Measurements from ENCODE around the gene ZFAND3. TPM values are rescaled to one million over a fixed set of nuclear protein-coding genes. Genes with fewer than 3 reads are reported as not detected.
A peak's percentile ranks its signal among the peaks of the same experiment; 100 is the strongest.

Gene ZFAND3
- total RNA-seq, 4 donors from 2014 or later: 30.5 to 57.4 (median 53.3) TPM

DNA sequence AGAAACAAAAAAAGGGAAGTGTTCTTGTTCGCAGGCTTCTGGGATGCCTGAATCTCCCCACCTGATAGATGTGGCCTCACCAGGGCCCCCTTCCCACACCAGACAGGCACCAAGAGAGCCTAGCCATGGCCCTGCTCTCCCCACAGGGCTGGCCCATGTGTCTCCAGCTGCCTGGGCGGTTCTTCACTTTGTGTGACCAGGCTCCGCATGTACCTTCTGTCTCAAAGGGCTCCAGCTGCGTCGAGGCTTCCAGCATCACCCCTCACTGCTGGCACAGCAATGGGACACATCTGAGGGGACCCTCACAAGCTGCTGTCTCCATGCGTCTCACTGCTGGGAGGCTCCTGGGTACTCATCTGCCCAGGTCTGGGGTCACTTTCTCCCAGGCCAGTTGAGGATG is 362.9 kb downstream of the ZFAND3 start:
- Histone ChIP-seq H3K9me3 (no peaks in the 10 kb centered on the region), H3K27me3 (no peaks in the 10 kb centered on the region), H3K4me1 (no peaks in the 10 kb centered on the region), H3K36me3 (no peaks in the 10 kb centered on the region), H3K27ac (no peak overlapping the region), H3K4me3 (no peak overlapping the region)
- TF ChIP-seq, protein P1, sequence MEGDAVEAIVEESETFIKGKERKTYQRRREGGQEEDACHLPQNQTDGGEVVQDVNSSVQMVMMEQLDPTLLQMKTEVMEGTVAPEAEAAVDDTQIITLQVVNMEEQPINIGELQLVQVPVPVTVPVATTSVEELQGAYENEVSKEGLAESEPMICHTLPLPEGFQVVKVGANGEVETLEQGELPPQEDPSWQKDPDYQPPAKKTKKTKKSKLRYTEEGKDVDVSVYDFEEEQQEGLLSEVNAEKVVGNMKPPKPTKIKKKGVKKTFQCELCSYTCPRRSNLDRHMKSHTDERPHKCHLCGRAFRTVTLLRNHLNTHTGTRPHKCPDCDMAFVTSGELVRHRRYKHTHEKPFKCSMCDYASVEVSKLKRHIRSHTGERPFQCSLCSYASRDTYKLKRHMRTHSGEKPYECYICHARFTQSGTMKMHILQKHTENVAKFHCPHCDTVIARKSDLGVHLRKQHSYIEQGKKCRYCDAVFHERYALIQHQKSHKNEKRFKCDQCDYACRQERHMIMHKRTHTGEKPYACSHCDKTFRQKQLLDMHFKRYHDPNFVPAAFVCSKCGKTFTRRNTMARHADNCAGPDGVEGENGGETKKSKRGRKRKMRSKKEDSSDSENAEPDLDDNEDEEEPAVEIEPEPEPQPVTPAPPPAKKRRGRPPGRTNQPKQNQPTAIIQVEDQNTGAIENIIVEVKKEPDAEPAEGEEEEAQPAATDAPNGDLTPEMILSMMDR (IDR thresholded peaks at IDR 0.05): no peak
- TF ChIP-seq POLR2A (IDR thresholded peaks at IDR 0.05): no peak
- DNase-seq: peak in 2 of 3 donors; percentile 2 to 44

DNA sequence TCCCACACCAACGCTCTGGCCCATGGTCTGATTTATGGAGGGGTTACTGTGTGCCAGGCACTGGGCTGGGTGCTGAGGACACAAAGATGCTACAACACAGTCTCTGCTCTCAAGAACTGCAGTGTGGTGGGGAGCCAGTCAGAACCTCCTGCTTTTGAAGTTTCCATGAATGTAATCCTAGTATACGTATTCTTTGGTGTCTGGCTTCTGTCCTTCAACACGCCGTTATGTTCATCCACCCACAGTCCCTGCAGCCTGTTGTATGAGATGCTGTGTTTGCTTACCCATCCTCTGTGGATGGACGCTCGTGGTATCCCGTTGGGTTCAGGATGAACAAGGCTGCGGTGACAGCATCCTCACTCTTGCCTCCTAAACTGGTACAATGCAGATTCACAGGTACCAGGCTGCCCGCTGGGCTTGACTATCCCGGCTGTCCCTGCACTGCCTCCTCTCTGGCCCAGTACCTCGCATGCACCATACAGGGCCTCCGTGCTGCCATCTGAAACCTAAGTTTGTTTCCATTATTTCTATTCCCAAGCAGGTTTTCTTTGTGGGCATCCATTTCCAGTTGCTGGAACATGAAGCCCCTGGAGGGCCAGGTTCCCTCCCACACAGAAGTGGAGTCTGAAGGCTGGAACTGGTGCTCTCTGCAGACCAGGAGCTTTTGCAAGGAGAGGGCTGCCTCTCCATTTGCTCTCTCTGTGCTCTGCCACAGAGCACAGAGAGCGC is 364.5 kb downstream of the ZFAND3 start:
- H3K4me1 ChIP-seq: no peaks in the 10 kb centered on the region
- TF ChIP-seq, protein P1 (IDR thresholded peaks at IDR 0.05): no peak
- no peak for TF ChIP-seq POLR2A (IDR thresholded peaks at IDR 0.05)
- no peaks in the 10 kb centered on the region for H3K27me3 ChIP-seq
- DNase-seq: peak in 2 of 3 donors; percentile 6 to 28
- no peaks in the 10 kb centered on the region for H3K36me3 ChIP-seq
- H3K4me3 ChIP-seq: no peak overlapping the region
- no peaks in the 10 kb centered on the region for H3K9me3 ChIP-seq
- H3K27ac ChIP-seq: no peak overlapping the region

DNA sequence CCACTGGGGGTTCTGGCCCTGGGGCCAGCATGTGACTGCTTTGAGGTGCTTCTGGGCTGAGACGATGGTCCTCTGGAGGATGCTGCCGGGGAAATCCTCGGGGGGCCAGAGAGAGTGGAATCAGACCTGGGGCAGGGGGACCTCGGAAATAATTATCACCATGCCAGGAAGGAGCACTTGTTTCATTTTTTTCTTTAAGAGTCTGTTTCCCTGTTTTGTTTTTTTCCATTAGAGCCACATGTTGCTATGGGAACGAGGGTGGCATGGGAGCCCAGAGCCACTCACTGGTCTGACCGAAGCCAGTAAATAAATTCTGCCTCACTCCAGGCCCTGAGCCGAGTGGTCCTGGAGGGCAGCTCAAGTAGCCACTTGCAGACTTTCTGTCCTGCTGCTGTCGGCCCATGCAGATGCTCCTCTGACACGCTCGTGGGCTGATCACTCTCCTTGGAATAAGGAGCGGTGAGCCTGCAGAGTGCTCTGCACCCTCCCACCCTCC is 365.1 kb downstream of the ZFAND3 start:
- TF ChIP-seq, protein P1 (IDR thresholded peaks at IDR 0.05): no peak
- no peak for TF ChIP-seq POLR2A (IDR thresholded peaks at IDR 0.05)
- Histone ChIP-seq H3K27ac (no peak overlapping the region), H3K27me3 (no peaks in the 10 kb centered on the region), H3K9me3 (no peaks in the 10 kb centered on the region), H3K36me3 (no peaks in the 10 kb centered on the region), H3K4me3 (no peak overlapping the region), H3K4me1 (no peaks in the 10 kb centered on the region)
- peak in 2 of 3 donors; percentile 10 to 11 for DNase-seq

DNA sequence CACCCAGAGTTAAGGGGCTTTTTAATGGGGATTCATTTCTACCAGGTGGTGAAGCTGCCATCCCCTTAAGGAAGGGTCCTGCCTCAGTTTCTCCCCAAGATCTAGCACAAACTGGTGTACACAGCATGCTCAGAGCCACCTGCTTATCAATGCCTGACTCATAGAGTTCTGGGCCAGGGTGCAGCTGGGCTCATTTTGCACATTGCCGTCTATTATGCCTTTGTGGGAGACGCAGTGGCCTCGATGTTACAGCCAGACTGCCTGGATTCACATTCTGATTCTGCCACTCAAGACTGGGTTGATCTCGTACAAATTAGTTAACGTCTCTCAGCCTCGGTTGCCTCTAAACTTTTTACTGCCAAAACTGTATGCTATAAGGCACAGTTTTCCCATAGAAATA is 365.7 kb downstream of the ZFAND3 start:
- no peak overlapping the region for H3K4me3 ChIP-seq
- H3K36me3 ChIP-seq: no peaks in the 10 kb centered on the region
- no peaks in the 10 kb centered on the region for H3K4me1 ChIP-seq
- TF ChIP-seq, protein P1 (IDR thresholded peaks at IDR 0.05): no peak
- no peak for TF ChIP-seq POLR2A (IDR thresholded peaks at IDR 0.05)
- peak in 1 of 3 donors; percentile 22 for DNase-seq
- H3K27ac ChIP-seq: no peak overlapping the region
- H3K9me3 ChIP-seq: no peaks in the 10 kb centered on the region
- H3K27me3 ChIP-seq: no peaks in the 10 kb centered on the region

DNA sequence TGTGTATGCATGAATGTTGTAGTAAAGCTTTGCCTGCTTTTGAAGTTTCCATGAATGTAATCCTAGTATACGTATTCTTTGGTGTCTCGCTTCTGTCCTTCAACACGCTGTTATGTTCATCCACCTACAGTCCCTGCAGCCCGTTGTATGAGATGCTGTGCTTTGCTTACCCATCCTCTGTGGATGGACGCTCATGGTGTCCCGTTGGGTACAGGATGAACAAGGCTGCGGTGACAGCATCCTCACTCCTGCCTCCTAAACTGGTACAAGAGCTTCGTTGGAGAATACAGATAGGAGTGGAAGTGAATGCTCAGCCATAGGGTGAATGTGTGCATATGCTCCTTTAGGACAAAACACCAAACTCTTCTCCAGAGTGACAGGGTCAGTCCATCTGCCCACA is 366.2 kb downstream of the ZFAND3 start:
- Histone ChIP-seq H3K9me3 (no peaks in the 10 kb centered on the region), H3K4me3 (no peak overlapping the region), H3K27ac (no peak overlapping the region), H3K4me1 (no peaks in the 10 kb centered on the region), H3K27me3 (no peaks in the 10 kb centered on the region), H3K36me3 (no peaks in the 10 kb centered on the region)
- no peak for TF ChIP-seq POLR2A (IDR thresholded peaks at IDR 0.05)
- TF ChIP-seq, protein P1 (IDR thresholded peaks at IDR 0.05): no peak
- DNase-seq: peak in 1 of 3 donors; percentile 6

All from Peyer's patch (tissue), 4 donors.